Endothelial cell of umbilical vein (primary cell): ENCODE data around the gene DDX4. TPM values are rescaled to one million over a fixed set of nuclear protein-coding genes. Genes with fewer than 3 reads are reported as not detected.

Experiments used
- BruUV-seq: library from RNA; stranded (reverse); fragments of 400-500 nt; replicated peaks from 2 replicates; lab custom pipeline; 2021; lab: Mats Ljungman, UMichigan
- CTCF ChIA-PET: fragments of 300-600, 350-600 bp; sonication (Branson Sonifier 250); formaldehyde crosslinking; loops from one replicate; lab custom pipeline; 2021; ENCODE audit warnings: antibody characterized with exemption, inconsistent platforms; lab: Charles Lee
- POLR2A ChIA-PET: fragments of 300-600, 350-600 bp; sonication (Branson Sonifier 250); formaldehyde crosslinking; loops from one replicate; lab custom pipeline; 2021; ENCODE audit warnings: antibody characterized with exemption, inconsistent platforms; lab: Charles Lee
- DNase-seq: peaks from one replicate; pipeline ENCODE4 v3.0.0-alpha.2; 2011; ENCODE audit warnings: low read depth, low spot score
- FAIRE-seq: peaks from 2 replicates; lab custom pipeline; 2011; peaks lifted over from hg19 to GRCh38; lab: Jason Lieb, UNC
- H2AFZ ChIP-seq: 2 replicates; pipeline ENCODE4 v1.6.0; 2012; ENCODE audit warnings: low read depth, low read length, control low read depth, inconsistent platforms
- H3K27ac ChIP-seq: 2 replicates; pipeline ENCODE4 v1.5.1; 2011; ENCODE audit warnings: low read depth, mild to moderate bottlenecking, control low read depth, low read length, moderate library complexity; ENCODE audit not compliant: insufficient read depth
- H3K27me3 ChIP-seq, 2 experiments: 2 replicates each; pipeline versions ENCODE4 v1.6.0 to v1.6.1; 2011; ENCODE audit warnings: low read length in 2 of 2, mixed read lengths in 1 of 2; ENCODE audit not compliant: control insufficient read depth in 2 of 2, insufficient read depth in 2 of 2
- H3K36me3 ChIP-seq, 2 experiments: 2 replicates in 1 of 2; 3 replicates in 1 of 2; pipeline ENCODE4 v1.5.1; 2011; ENCODE audit warnings: low read length in 2 of 2, mild to moderate bottlenecking in 1 of 2, moderate library complexity in 1 of 2; ENCODE audit not compliant: control insufficient read depth in 2 of 2, insufficient read depth in 2 of 2; ENCODE audit errors: extremely low read depth in 1 of 2
- H3K4me1 ChIP-seq: 3 replicates; pipeline ENCODE4 v1.5.1; 2011; ENCODE audit warnings: mild to moderate bottlenecking, low read length; ENCODE audit not compliant: control insufficient read depth, insufficient read depth; ENCODE audit errors: extremely low read depth
- H3K4me2 ChIP-seq: 2 replicates; pipeline ENCODE4 v1.6.1; 2011; ENCODE audit warnings: low read length, control low read depth, mixed read lengths; ENCODE audit not compliant: insufficient read depth
- H3K4me3 ChIP-seq, 3 experiments: fragments of 200-600 bp in 1 of 3; sonication (generic), shearing (Covaris generic) in 1 of 3; replicated peaks in 1 of 3; 2 replicates each; pipeline ENCODE4 v1.5.1; 2011 to 2016; ENCODE audit warnings: control low read depth in 3 of 3, low read length in 3 of 3, mild to moderate bottlenecking in 2 of 3, inconsistent platforms in 1 of 3, low read depth in 1 of 3, moderate library complexity in 1 of 3; ENCODE audit not compliant: insufficient read depth in 1 of 3
- H3K79me2 ChIP-seq: 2 replicates; pipeline ENCODE4 v1.6.0; 2012; ENCODE audit warnings: low read length, inconsistent platforms; ENCODE audit not compliant: control insufficient read depth, insufficient read depth
- H3K9ac ChIP-seq: replicated peaks from 2 replicates; pipeline ENCODE3; 2011; ENCODE audit warnings: low read length, control low read depth; ENCODE audit not compliant: insufficient read depth; ENCODE audit errors: extremely low read depth
- H3K9me1 ChIP-seq: replicated peaks from 3 replicates; pipeline ENCODE4 v1.6.0; 2011; ENCODE audit warnings: mild to moderate bottlenecking, low read length; ENCODE audit not compliant: control insufficient read depth, insufficient read depth; ENCODE audit errors: extremely low read depth
- H3K9me3 ChIP-seq: replicated peaks from 2 replicates; pipeline ENCODE4 v1.5.1; 2012; ENCODE audit warnings: low read length, inconsistent platforms; ENCODE audit not compliant: control insufficient read depth, insufficient read depth
- H4K20me1 ChIP-seq: replicated peaks from 2 replicates; pipeline ENCODE3; 2011; ENCODE audit warnings: mild to moderate bottlenecking, low read length; ENCODE audit not compliant: control insufficient read depth, insufficient read depth; ENCODE audit errors: extremely low read depth
- EZH2 ChIP-seq: IDR thresholded peaks from 2 replicates; pipeline ENCODE4 v1.6.1; 2012; ENCODE audit warnings: borderline replicate concordance, low read depth, mild to moderate bottlenecking, moderate library complexity, low read length, inconsistent platforms; ENCODE audit not compliant: severe bottlenecking
- FOS ChIP-seq: IDR thresholded peaks from 2 replicates; pipeline ENCODE4 v1.6.1; 2011; ENCODE audit warnings: mild to moderate bottlenecking, low read length, moderate library complexity, borderline replicate concordance; ENCODE audit not compliant: insufficient read depth
- GATA2 ChIP-seq: IDR thresholded peaks from 2 replicates; pipeline ENCODE4 v1.7.0; 2011; ENCODE audit warnings: low read depth, mild to moderate bottlenecking, moderate library complexity, mixed read lengths, low read length; ENCODE audit not compliant: insufficient read length, insufficient read depth
- JUN ChIP-seq: IDR thresholded peaks from 2 replicates; pipeline ENCODE4 v1.6.1; 2011; ENCODE audit warnings: borderline replicate concordance, low read depth; ENCODE audit not compliant: insufficient read length, insufficient read depth
- MYC ChIP-seq: IDR thresholded peaks from one replicate; pipeline ENCODE4 v1.6.1; 2011; ENCODE audit warnings: mild to moderate bottlenecking, low read depth, low read length
- POLR2A ChIP-seq: IDR thresholded peaks from 2 replicates; pipeline ENCODE4 v1.6.1; 2012; ENCODE audit warnings: low read depth, mild to moderate bottlenecking, control low read depth, low read length
- POLR2AphosphoS5 ChIP-seq: IDR thresholded peaks from 2 replicates; pipeline ENCODE4 v1.6.1; 2012; ENCODE audit warnings: low read depth, mild to moderate bottlenecking, control low read depth, low read length, moderate library complexity; ENCODE audit not compliant: insufficient read depth
- dilution Hi-C: fragments of 300-500 bp; cut with MboI; formaldehyde crosslinking; loops from one replicate; pipeline ENCODE4 v1.15.0; 2019; ENCODE audit warnings: low sequenced_read_pairs; ENCODE audit not compliant: extremely low pct_ligation_motif_present
- intact Hi-C: fragments of 100-400 bp; cut with micrococcal nuclease; formaldehyde crosslinking; loops from one replicate; pipeline ENCODE4 v1.10.0; 2022
- polyA plus RNA-seq, 4 experiments: library from polyadenylated mRNA; depleted of rRNA in 3 of 4; stranded (reverse) in 3 of 4; unstranded in 1 of 4; fragments of >200 nt; gene quantifications; 2 replicates each; pipeline versions ENCODE4 v1.2.1 to v1.2.3, GENCODE V29; 2011 to 2012; ENCODE audit warnings: missing spikeins in 1 of 4
- total RNA-seq: library from RNA; stranded (reverse); gene quantifications from 2 replicates; pipeline ENCODE4 v1.2.3, GENCODE V29; 2021
- TF ChIP-seq, protein P1 (sequence below): IDR thresholded peaks from 2 replicates; pipeline ENCODE4 v1.6.1; 2011; ENCODE audit not compliant: insufficient read depth, insufficient read length
- TF ChIP-seq, protein P2 (sequence below), 2 donors: IDR thresholded peaks; 1 replicate in 1 of 2; 2 replicates in 1 of 2; pipeline ENCODE4 v1.5.1; 2011; ENCODE audit warnings: low read length in 2 of 2, mild to moderate bottlenecking in 2 of 2, moderate library complexity in 2 of 2, control low read depth in 1 of 2, inconsistent platforms in 1 of 2, low read depth in 1 of 2; ENCODE audit not compliant: insufficient read depth in 1 of 2; ENCODE audit errors: extremely low read depth in 1 of 2

Gene DDX4
- total and polyA plus RNA-seq, 2 donors (not counting 3 experiments of a cell fraction or from before 2014, with no cell fraction given) = not detected

DNA sequence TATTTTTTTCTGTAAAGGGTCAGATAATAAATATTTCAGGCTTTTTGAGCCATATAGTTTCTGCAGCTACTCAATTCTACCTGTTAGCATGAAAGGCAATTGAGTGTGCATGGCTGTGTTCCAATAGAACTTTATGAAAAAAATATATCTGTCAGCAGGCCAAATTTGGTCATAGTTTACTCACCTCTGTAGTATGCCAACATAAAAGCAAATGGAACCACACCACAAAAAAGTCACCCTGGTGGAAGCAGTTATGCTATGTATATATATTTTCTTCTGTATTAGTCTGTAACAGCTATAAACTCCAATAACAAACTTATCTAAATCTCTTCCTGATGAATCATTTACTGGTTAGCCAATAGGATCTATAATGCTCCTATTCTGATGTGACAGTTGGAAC lies 29.1 kb upstream of the DDX4 start:
- Histone ChIP-seq H3K9me3 (no peaks in the 10 kb centered on the region), H3K4me3 (no peak overlapping the region), H3K79me2 (peaks cover 4% of the 10 kb centered on the region), H3K36me3 (no peaks in the 10 kb centered on the region), H2AFZ (no peak overlapping the region), H3K4me1 (peaks cover 9% of the 10 kb centered on the region), H3K27me3 (no peaks in the 10 kb centered on the region), H3K27ac (no peak overlapping the region), H3K9ac (no peak overlapping the region), H3K9me1 (no peaks in the 10 kb centered on the region), H4K20me1 (no peaks in the 10 kb centered on the region), H3K4me2 (no peak overlapping the region)
- BruUV-seq = no TSS peak
- FAIRE-seq (no peak), DNase-seq (peak; percentile 7)
- intact Hi-C loops (no loop called here), dilution Hi-C loops (no loop called here)
- ChIA-PET POLR2A (no interaction called here), CTCF (interaction anchor here (3.0 kb wide), 1 partner anchor 17 kb away, joined by 14 read pairs; no protein-coding TSS in a partner anchor)
- TF ChIP-seq EZH2 = no peak
- TF ChIP-seq FOS = no peak
- no peak for TF ChIP-seq GATA2
- no peak for TF ChIP-seq POLR2A
- TF ChIP-seq MYC = no peak
- TF ChIP-seq, protein P1, sequence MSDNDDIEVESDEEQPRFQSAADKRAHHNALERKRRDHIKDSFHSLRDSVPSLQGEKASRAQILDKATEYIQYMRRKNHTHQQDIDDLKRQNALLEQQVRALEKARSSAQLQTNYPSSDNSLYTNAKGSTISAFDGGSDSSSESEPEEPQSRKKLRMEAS = no peak
- TF ChIP-seq, protein P2, sequence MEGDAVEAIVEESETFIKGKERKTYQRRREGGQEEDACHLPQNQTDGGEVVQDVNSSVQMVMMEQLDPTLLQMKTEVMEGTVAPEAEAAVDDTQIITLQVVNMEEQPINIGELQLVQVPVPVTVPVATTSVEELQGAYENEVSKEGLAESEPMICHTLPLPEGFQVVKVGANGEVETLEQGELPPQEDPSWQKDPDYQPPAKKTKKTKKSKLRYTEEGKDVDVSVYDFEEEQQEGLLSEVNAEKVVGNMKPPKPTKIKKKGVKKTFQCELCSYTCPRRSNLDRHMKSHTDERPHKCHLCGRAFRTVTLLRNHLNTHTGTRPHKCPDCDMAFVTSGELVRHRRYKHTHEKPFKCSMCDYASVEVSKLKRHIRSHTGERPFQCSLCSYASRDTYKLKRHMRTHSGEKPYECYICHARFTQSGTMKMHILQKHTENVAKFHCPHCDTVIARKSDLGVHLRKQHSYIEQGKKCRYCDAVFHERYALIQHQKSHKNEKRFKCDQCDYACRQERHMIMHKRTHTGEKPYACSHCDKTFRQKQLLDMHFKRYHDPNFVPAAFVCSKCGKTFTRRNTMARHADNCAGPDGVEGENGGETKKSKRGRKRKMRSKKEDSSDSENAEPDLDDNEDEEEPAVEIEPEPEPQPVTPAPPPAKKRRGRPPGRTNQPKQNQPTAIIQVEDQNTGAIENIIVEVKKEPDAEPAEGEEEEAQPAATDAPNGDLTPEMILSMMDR (IDR thresholded peaks at IDR 0.05; ENCODE audit: extremely low read depth in 1 of 2, insufficient read depth in 1 of 2, low read depth in 1 of 2, low read length in 2 of 2) = no peak
- TF ChIP-seq JUN = no peak
- no peak for TF ChIP-seq POLR2AphosphoS5
